Measurements from ENCODE around the gene AMN.

GRCh38 chr14:102883554-102883953 is 38.9 kb upstream of the AMN start:
- no peak for TF ChIP-seq POLR2AphosphoS5 (IDR thresholded peaks at IDR 0.05; ENCODE audit: low read depth, low read length)
- TF ChIP-seq TAF1 (IDR thresholded peaks at IDR 0.05; ENCODE audit: borderline replicate concordance, insufficient read depth, low read length): no peak
- no peak for TF ChIP-seq SIN3A (IDR thresholded peaks at IDR 0.05; ENCODE audit: borderline replicate concordance, insufficient read depth, low read length)
- TF ChIP-seq REST (IDR thresholded peaks at IDR 0.05; ENCODE audit: insufficient read depth in 1 of 2, low read depth in 2 of 2, low read length in 2 of 2): no peak

All from PFSK-1 (cell line).